Measurements from ENCODE around the gene NLRP14.

NLRP14 gene

DNA sequence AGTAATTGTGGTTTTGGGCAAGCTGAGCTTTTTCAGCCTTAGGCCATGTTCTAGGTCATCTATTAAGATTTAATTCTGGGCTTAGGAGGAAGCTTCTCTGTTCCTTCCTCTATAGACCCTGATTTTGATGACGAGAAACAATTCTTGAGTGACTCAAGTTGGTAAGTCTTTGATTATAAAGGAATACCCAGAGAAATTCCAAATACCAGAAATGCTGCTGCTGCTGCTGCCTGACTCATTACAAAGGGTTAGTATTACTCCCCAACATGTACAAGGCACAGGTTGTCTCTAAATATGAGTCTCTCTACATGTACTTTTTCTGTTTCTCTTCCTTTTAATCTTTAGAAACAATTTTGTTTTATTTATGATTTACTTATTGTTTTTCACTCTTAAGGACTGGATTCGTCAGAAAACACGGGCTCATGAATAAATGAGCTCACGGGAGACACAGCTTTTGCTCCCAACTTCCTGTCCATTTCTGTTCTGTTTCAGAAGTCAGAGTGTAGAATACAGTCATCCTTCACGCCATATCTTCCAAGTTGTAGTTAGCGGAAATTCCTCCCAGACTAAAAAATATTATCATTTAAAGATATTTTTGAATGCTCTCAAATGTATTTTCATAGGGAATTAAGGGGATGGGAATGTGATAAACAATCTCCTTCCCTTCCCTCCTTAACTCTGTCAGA is 36.7 kb downstream of the NLRP14 start:
- no peak for TF ChIP-seq Cebpa-rat (IDR thresholded peaks at IDR 0.05)
- Histone ChIP-seq H3K9me3 (no peaks in the 10 kb centered on the region), H3K27ac (no peak overlapping the region), H3K4me2 (no peak overlapping the region), H3K4me1 (no peaks in the 10 kb centered on the region), H3K9ac (no peak overlapping the region), H3K4me3 (no peak overlapping the region), H3K27me3 (no peaks in the 10 kb centered on the region), H4K20me1 (no peaks in the 10 kb centered on the region), H3K36me3 (no peaks in the 10 kb centered on the region)

DNA sequence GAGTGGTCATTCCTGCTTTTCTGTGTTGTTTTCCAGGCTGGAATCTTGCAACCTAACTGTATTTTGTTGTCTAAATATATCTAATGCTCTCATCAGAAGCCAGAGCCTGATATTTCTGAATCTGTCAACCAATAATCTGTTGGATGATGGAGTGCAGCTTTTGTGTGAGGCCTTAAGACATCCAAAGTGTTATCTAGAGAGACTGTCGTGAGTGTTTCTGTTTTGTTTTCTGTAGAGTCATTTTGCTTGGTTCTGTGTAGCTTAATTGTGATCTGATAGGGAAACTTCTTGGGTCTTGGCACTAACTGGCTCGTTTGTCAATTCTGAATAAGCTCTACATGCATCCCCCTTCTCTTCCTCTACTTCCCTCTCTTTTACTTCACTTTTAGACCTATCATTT is 37.4 kb downstream of the NLRP14 start:
- Histone ChIP-seq H3K4me3 (no peak overlapping the region), H3K9me3 (no peaks in the 10 kb centered on the region), H3K27ac (no peak overlapping the region), H3K4me1 (no peaks in the 10 kb centered on the region), H3K27me3 (no peaks in the 10 kb centered on the region), H3K9ac (no peak overlapping the region), H3K36me3 (no peaks in the 10 kb centered on the region), H4K20me1 (no peaks in the 10 kb centered on the region), H3K4me2 (no peak overlapping the region)
- no peak for TF ChIP-seq Cebpa-rat (IDR thresholded peaks at IDR 0.05)

DNA sequence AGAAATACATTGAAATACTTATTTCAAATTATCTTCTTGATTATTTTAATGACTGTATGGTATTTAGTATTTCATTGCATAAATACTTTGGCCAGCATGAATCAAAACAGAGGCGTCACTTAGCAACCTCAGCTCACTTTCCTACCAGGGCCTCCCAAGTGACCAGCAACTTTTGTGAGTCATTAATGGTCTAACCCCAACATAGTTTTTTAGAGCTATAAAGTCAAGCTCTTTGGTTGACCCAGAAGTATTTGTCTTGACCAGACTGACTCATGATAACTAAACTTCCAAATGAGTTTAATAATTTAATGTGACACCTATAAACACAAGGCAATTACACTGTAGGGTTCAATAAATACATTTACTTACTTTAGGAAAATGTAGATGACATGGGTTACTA is 40.6 kb downstream of the NLRP14 start:
- Histone ChIP-seq H3K4me1 (no peaks in the 10 kb centered on the region), H3K4me2 (no peak overlapping the region), H3K9me3 (no peaks in the 10 kb centered on the region), H4K20me1 (no peaks in the 10 kb centered on the region), H3K27ac (no peak overlapping the region), H3K9ac (no peak overlapping the region), H3K4me3 (no peak overlapping the region), H3K36me3 (no peaks in the 10 kb centered on the region), H3K27me3 (no peaks in the 10 kb centered on the region)
- TF ChIP-seq Cebpa-rat (IDR thresholded peaks at IDR 0.05) = no peak

DNA sequence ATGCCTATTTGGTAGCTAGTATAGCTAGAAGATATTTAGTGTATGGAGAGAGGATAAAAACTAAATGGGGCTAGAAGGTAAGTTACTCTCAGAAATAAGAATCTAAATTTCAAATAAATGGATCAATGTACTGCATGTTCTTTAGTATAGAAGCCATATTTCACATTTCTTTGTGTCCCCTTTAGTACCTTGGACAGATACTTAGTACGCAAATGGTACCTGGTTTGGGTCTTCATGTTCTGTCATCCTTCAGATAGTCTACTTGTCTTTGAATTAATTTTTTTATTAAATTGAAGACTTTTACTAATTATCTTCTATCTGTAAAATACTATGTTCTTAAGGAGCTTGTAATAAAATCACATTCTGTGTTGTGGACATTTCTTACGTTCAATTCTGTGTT is 42.3 kb downstream of the NLRP14 start:
- Histone ChIP-seq H3K9me3 (no peaks in the 10 kb centered on the region), H4K20me1 (no peaks in the 10 kb centered on the region), H3K4me3 (no peak overlapping the region), H3K36me3 (no peaks in the 10 kb centered on the region), H3K9ac (no peak overlapping the region), H3K27me3 (no peaks in the 10 kb centered on the region), H3K4me1 (no peaks in the 10 kb centered on the region), H3K27ac (no peak overlapping the region), H3K4me2 (no peak overlapping the region)
- TF ChIP-seq Cebpa-rat (IDR thresholded peaks at IDR 0.05) = no peak

DNA sequence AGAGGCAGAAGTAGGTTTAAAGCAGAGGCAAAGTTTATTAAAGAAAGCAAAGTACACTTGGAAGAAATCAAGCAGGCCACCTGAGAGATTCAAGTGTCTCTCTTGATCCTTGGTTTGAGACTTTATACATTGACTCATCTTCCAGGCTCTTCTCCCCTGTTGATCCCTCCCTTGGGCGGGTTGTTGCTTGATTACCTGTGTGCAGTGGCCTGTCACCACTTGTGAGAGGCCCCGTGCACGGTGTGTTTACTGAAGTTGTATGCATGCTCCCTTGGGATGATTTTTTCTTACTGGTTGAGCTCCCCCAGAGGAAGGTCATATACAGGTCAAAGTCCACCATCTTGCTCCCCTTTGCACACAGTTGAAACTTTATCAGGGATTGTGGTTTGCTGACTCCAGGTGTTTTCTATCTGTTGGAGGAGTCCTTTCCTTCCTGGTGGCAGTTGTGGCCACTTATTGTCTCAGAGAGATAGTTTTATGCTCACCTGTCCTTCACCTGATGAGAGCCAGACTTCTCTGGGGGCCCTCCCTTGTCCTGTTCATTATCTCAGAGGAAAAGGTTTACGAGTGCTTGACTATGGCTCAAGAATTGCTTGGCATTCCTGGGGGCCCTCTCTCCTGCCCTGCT is 52.2 kb downstream of the NLRP14 start:
- no peak for TF ChIP-seq Cebpa-rat (IDR thresholded peaks at IDR 0.05)
- no peak overlapping the region for H3K27ac ChIP-seq
- no peaks in the 10 kb centered on the region for H3K9me3 ChIP-seq

DNA sequence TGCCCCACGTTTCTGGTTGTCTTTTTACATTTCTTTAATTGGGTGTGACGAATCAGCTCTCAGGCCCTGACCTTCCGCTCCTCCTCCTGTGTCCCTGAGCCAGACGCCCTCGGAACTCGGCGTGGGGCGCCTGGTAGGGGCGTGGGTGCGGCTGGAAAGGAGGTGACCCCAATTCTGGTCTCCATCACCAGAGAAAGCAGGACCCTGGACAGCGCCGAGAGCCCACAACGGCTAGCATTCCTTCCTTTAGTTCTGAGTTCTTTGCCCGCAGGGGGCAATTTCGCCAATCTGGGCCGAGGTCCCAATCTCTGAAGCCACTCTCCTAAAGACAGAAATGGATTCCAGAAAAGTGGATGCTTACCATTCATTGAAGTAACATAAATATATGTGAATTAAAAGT is 56.8 kb downstream of the NLRP14 start:
- no peaks in the 10 kb centered on the region for H3K36me3 ChIP-seq
- no peaks in the 10 kb centered on the region for H3K4me1 ChIP-seq
- no peak overlapping the region for H3K4me3 ChIP-seq
- H3K9me3 ChIP-seq = peaks cover 20% of the 10 kb centered on the region
- H4K20me1 ChIP-seq = no peaks in the 10 kb centered on the region
- H3K9ac ChIP-seq = no peak overlapping the region
- H3K4me2 ChIP-seq = no peak overlapping the region
- H3K27me3 ChIP-seq = no peaks in the 10 kb centered on the region
- no peak for TF ChIP-seq Cebpa-rat (IDR thresholded peaks at IDR 0.05)
- no peak overlapping the region for H3K27ac ChIP-seq

More for the DNA sequence above, 52.2 kb downstream of the NLRP14 start:
- no peaks in the 10 kb centered on the region for H3K27me3 ChIP-seq
- H3K9ac ChIP-seq = no peak overlapping the region
- H3K4me2 ChIP-seq = no peak overlapping the region
- H3K4me3 ChIP-seq = no peak overlapping the region
- no peaks in the 10 kb centered on the region for H4K20me1 ChIP-seq
- no peaks in the 10 kb centered on the region for H3K4me1 ChIP-seq
- H3K36me3 ChIP-seq = no peaks in the 10 kb centered on the region

DNA sequence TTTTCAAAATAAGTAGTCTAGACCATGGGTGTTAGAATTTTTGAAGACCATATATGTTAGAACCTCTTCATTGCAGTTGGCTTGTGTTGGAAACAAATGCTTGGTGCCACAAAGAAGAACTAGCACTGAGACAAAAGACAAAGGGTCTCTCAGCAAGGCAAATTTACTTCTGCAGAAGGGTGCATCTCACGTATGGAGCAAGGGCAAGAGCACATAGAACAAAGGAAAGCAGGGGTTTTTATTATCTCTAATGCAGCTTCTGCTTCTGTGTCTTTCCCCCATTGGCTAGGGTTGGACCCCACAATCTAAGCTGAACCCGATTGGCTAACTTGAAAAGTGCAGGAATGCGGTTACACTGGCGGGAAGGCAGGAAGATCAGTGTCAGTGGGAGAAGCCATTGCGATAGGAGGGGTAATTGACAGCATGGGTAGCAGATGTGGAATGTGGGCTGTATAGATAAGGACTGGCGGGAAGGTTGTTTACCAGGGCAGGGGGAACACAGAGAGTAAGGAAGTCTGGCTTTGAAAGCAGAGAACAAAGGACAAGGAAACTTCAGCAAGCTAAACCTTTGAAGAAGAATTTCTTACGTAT is 59.4 kb downstream of the NLRP14 start:
- TF ChIP-seq Cebpa-rat (IDR thresholded peaks at IDR 0.05) = no peak
- H3K9me3 ChIP-seq = peaks cover 20% of the 10 kb centered on the region
- H3K4me2 ChIP-seq = no peak overlapping the region
- no peak overlapping the region for H3K27ac ChIP-seq
- no peaks in the 10 kb centered on the region for H3K4me1 ChIP-seq
- no peaks in the 10 kb centered on the region for H3K27me3 ChIP-seq
- no peak overlapping the region for H3K9ac ChIP-seq
- H4K20me1 ChIP-seq = no peaks in the 10 kb centered on the region
- no peaks in the 10 kb centered on the region for H3K36me3 ChIP-seq
- H3K4me3 ChIP-seq = no peak overlapping the region

DNA sequence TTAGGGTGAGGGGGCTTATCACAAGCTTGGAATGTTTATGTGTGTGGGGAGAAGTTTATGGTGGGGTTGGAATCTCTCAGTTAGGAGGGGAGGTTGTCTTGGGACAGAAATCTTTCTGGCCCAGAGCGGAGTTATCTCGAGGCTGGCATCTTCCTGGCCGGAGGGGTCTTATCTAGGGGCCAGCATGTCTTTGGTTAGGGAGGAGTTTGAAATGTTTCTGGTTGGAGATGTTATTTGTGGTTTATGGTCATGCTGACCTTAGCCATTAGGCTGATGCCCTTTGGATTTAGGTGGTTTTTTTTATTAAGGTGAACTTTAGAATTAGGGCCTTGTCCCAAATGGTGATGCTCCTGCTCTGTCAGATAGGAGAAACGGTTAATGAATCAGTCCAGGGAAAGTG is 60.6 kb downstream of the NLRP14 start:
- no peak overlapping the region for H3K9ac ChIP-seq
- TF ChIP-seq Cebpa-rat (IDR thresholded peaks at IDR 0.05) = no peak
- no peaks in the 10 kb centered on the region for H4K20me1 ChIP-seq
- no peak overlapping the region for H3K4me2 ChIP-seq
- H3K27ac ChIP-seq = no peak overlapping the region
- H3K9me3 ChIP-seq = peaks cover 20% of the 10 kb centered on the region
- H3K36me3 ChIP-seq = no peaks in the 10 kb centered on the region
- no peak overlapping the region for H3K4me3 ChIP-seq
- H3K27me3 ChIP-seq = no peaks in the 10 kb centered on the region
- H3K4me1 ChIP-seq = no peaks in the 10 kb centered on the region

DNA sequence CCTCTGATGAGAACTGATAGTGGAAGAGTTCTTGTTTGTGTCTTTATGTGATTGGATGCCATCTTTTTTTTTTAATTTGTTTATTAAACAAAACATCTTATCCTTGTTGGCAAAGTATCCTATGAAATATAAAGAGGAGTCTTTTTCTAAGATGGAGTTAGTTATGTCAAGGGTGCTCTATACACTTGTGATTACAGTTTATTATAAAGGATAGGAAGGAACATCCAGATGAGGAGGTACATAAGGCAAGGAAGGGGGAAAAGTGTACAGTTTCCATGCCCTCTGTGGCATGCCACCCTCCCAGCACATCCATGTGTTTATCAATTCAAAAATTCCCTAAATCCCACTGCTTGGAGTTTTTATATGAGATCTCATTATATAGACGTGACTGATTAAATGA is 61.2 kb downstream of the NLRP14 start:
- no peak overlapping the region for H3K9ac ChIP-seq
- H3K27ac ChIP-seq = no peak overlapping the region
- H3K36me3 ChIP-seq = no peaks in the 10 kb centered on the region
- no peak overlapping the region for H3K4me3 ChIP-seq
- no peaks in the 10 kb centered on the region for H4K20me1 ChIP-seq
- peaks cover 20% of the 10 kb centered on the region for H3K9me3 ChIP-seq
- no peak for TF ChIP-seq Cebpa-rat (IDR thresholded peaks at IDR 0.05)
- no peaks in the 10 kb centered on the region for H3K4me1 ChIP-seq
- H3K4me2 ChIP-seq = no peak overlapping the region
- no peaks in the 10 kb centered on the region for H3K27me3 ChIP-seq

DNA sequence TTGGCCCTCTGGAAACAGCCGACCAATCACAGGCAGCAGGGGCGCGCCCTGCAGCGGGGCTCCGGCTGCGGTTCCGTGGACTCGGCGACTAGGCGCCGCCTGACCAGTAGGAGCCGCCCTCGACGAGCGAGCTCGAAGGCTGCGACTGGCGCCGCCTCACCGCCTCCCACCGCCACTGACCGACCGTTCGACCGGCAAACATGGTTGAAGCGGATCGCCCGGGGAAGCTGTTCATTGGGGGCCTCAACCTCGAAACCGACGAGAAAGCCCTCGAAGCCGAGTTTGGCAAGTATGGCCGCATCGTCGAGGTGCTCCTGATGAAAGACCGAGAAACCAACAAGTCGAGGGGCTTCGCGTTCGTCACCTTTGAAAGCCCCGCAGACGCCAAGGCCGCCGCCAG is 68.6 kb downstream of the NLRP14 start, which contains the start of gene RBMXL2:
Gene RBMXL2 (plus strand): TSS at position 78 of the 400 bp plus-strand sequence. CDS start 123 bp downstream, at position 201.
- no peak within 1 kb of the TSS for H3K27ac ChIP-seq
- H3K4me2 ChIP-seq = no peak within 1 kb of the TSS
- peaks cover 17% of the 10 kb centered on the region for H3K9me3 ChIP-seq
- TF ChIP-seq Cebpa-rat (IDR thresholded peaks at IDR 0.05) = no peak
- no peaks in the 10 kb centered on the region for H3K36me3 ChIP-seq
- no peak within 1 kb of the TSS for H3K4me3 ChIP-seq
- H3K27me3 ChIP-seq = no peaks in the 10 kb centered on the region
- no peaks in the 10 kb centered on the region for H3K4me1 ChIP-seq
- H3K9ac ChIP-seq = no peak within 1 kb of the TSS
- H4K20me1 ChIP-seq = no peaks in the 10 kb centered on the region
